ENCODE results near the gene TTLL13. TPM values are rescaled to one million over a fixed set of nuclear protein-coding genes. Genes with fewer than 3 reads are reported as not detected.
"Not testable (repeated sequence)": the region's sequence is repeated elsewhere in the genome, so short reads cannot be mapped to it uniquely, and the experiment has no call there.

TTLL13 gene
- total RNA-seq, 1 experiment from 2014 or later = not detected

DNA sequence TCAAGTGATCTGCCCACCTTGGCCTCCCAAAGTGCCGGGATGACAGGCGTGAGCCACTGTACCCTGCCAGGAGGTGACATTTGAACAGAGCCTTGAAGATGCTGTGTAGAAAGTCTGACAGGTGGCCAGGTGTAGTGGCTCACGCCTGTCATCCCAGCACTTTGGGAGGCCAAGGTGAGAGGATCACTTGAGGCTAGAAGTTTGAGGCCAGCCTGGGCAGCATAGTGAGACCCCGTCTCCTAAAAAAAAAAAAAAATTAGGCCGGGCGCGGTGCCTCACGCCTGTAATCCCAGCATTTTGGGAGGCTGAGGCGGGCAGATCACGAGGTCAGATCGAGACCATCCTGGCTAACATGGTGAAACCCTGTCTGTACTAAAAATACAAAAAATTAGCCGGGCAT, 29.1 kb downstream of the TTLL13 start:
- DNase-seq (ENCODE audit: low read depth) = not testable (repeated sequence)

- not testable (repeated sequence) for DNase-seq (ENCODE audit: low read depth)
Observed at GRCh38 chr15:90280743-90281142, 31.4 kb downstream of the TTLL13 start.

GRCh38 chr15:90281637-90282036, 32.3 kb downstream of the TTLL13 start:
- not testable (repeated sequence) for DNase-seq (ENCODE audit: low read depth)

DNA sequence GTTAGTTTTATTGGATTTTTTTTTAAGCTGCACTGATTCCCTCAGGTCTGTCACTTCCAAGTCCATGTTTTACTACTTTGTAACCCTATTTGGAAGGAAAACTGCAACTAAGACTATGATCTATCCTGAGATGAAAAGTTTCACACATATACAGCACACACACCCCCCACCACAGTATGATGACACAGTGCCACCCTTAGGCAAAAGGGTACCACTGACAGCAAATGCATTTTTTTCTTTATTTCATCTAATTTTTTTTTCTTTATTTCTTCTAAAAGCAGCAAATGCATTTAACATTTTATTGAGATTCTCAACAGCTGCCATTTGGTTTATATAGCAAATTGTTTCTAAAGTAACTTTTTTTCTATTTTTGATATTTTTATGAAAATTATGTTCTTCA, 37.3 kb downstream of the TTLL13 start:
- DNase-seq (ENCODE audit: low read depth) = peak; percentile 44

GRCh38 chr15:90287101-90287500, 37.7 kb downstream of the TTLL13 start:
- DNase-seq (ENCODE audit: low read depth) = no peak

- DNase-seq (ENCODE audit: low read depth) = no peak
Observed at GRCh38 chr15:90287946-90288345, 38.6 kb downstream of the TTLL13 start.

DNA sequence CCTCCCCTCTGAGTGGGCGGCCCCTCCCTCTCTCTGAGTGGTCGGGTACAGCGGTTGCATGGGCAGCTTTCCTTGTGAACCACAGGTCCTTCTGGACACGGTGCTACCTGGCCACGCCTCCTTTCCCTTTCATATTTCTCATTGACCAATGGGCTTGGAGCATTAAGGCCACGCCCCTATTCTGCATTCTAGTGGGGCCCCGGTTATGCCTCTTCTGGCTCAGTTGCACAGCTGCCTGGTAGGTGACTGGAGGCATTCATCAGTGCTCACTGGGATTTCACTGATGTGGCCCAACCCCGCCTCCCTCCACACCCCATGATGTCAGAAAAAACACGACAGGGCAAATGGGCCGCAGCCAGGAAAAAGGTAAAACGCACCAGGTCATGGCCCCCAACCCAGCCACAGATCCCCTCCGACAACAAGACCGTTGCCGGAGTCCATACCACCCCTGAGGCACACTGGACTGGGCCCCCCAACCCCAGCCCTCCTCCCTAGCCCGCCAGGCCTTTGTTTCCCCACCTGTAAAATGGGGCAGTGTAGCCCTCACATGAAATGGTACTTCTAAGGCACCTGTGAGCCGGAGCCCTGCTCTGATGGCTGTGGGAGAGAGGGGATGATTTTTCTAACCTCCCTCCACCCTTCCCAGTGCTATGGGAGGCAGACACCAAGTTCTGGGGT, 42.5 kb downstream of the TTLL13 start:
- DNase-seq (ENCODE audit: low read depth) = peak; percentile 19

DNA sequence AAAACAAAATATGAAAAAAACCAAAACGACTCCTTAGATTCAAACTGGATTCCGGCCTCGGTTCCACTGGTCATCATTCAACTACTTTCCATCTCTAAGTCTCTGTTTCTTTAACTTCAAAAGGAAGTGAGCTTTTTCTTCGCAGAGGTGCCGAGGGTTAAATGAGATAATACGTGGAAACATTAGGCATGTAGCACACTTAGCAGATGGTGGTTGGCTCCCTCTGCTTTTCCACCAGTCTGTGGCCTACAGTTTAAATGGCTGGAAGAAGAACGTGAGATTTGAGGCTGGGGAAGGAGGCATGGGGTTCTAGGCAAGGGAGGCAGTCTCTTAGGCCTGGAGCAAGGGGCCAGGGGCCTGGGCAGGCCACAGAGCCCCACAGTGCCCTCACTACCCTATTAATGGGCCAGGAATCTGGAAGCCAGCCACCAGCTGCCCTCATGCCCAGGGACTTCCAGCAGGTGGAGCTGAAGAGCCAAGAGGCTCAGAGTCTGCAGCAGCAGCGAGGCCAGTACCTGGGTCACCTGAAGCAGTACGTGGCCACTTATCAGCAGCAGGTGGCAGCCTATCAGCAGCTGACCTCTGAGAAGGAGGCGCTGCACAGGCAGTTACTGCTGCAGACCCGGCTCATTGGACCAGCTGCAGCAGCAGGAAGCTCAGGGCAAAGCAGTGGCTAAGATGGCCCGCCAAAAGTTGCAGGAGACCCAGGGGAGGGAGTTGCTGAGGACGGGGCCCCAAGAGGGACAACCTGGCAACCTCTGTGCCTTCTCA, 43.9 kb downstream of the TTLL13 start:
- peak; percentile 62 for DNase-seq (ENCODE audit: low read depth)

GRCh38 chr15:90294159-90294558, 44.8 kb downstream of the TTLL13 start:
- no peak for DNase-seq (ENCODE audit: low read depth)

GRCh38 chr15:90294601-90295269, 45.4 kb downstream of the TTLL13 start:
- no peak for DNase-seq (ENCODE audit: low read depth)

DNA sequence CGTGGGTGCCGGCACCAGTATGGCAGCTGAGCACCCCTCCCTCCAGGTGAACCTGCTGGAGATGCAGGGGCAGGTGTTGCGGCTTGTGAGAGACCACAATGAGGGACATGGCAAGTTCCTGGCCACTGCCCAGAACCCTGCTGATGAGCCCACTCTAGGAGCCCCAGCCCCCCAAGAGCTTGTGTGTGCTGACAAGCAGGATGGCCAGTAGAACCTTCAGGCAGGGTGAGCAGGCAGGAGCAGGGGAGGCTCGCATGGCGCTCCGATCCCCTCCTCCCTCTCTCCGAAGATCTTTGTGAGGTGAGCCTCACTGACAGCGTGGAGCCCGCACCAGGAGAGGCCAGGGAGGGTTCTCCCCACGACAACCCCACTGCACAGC, 45.9 kb downstream of the TTLL13 start:
- DNase-seq (ENCODE audit: low read depth) = no peak

DNA sequence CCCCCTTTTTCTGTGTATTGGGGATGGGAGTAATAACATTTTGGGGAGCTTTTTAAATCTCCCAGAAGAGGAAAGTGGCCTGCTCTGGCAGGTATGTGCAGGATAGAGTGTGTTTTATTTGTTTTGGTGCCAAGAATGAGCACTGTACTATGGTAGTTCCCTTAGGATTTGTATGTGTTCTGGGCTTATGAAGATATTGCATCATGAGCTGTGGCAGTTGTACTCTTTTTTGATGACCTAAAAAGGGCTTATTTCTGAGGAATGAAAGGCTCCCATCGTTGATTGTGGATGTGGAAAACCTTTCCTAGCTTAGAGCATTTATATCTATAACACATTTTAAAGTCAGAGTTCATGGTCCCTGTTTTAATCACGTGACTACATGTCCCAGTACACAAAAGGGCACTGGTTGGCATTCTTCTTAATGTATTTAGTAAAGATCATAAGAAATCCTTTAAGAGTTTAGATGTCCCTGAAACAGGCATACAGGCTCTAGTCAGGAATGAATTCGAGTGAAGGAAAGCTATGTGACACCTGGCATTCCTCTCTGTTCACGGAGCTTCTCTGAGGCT, 47.0 kb downstream of the TTLL13 start:
- not testable (repeated sequence) for DNase-seq (ENCODE audit: low read depth)

DNA sequence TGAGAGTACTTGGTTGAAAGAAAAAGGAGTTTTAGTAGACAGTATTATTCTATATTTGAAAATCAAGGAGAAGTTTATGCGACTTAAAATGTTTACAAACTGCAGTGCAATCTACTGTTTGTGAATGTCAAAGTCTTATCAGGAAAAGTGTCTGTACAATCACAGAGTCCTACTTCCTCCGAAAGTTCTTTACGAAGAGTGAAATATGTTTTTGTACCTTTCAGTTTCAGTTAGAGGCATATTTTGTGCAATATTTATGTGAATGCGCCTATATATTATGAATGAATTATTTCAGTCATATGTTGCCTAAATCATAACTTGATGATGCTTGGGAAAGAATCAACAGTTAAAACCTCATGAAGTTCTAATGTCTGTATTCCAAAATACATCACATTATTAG, 47.7 kb downstream of the TTLL13 start:
- DNase-seq (ENCODE audit: low read depth) = no peak

- DNase-seq (ENCODE audit: low read depth) = no peak
Observed at GRCh38 chr15:90300541-90300940, 51.2 kb downstream of the TTLL13 start.

GRCh38 chr15:90300988-90301706, 51.8 kb downstream of the TTLL13 start:
- peak; percentile 51 for DNase-seq (ENCODE audit: low read depth)

- DNase-seq (ENCODE audit: low read depth) = no peak
Observed at GRCh38 chr15:90301707-90302300, 52.4 kb downstream of the TTLL13 start.

DNA sequence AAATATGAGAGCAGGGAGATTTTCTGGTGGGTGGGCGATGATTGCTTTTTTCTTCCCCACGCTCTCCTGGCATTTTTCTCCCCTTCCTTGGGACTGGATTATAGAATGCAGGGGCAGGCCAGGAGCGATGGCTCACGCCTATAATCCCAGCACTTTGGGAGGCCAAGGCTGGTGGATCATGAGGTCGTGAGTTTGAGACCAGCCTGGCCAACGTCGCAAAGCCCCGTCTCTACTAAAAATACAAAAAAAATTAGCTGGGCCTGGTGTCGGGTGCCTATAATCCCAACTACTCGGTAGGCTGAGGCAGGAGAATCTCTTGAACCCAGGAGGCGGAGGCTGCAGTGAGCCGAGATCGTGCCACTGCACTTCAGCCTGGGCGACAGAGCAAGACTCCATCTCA, 56.0 kb downstream of the TTLL13 start:
- not testable (repeated sequence) for DNase-seq (ENCODE audit: low read depth)

- DNase-seq (ENCODE audit: low read depth) = no peak
Observed at GRCh38 chr15:90305932-90306331, 56.6 kb downstream of the TTLL13 start.

GRCh38 chr15:90306560-90306959, 57.2 kb downstream of the TTLL13 start:
- no peak for DNase-seq (ENCODE audit: low read depth)

GRCh38 chr15:90307661-90308060, 58.3 kb downstream of the TTLL13 start:
- DNase-seq (ENCODE audit: low read depth) = no peak

DNA sequence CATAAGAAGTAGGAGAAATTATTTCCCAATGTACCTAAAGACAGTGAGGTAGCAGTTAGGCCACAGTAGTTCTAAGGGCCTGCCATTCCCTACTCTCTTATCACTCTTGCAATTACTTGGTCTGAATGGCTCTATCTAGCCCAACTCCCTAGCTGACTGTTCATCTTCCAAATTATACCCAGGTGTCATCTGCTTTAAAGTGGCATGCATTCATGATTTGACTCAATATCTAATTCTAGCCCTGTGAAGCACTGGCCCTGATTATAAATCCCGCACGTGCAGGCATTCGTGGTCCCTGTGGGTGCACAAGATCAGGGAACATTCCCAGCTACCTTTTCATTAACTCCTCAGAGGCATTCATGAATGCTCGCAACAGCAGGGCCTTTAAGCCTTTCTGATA, 59.7 kb downstream of the TTLL13 start:
- no peak for DNase-seq (ENCODE audit: low read depth)

Data from HT1080 (cell line).